B cell (primary cell): ENCODE measurements around the gene DOCK7.

Experiments
- CTCF ChIP-seq: fragments of 200-600 bp; IDR thresholded peaks from one replicate; pipeline ENCODE4 v1.8.0; 2022; ENCODE audit warnings: antibody characterized with exemption, mild to moderate bottlenecking
- EZH2 ChIP-seq: IDR thresholded peaks from 2 replicates; pipeline ENCODE4 v1.6.1; 2012; ENCODE audit warnings: borderline replicate concordance, low read depth, mild to moderate bottlenecking, moderate library complexity, low read length; ENCODE audit not compliant: insufficient read depth, poor library complexity, severe bottlenecking

- TF ChIP-seq CTCF: no peak
- no peak for TF ChIP-seq EZH2
These were observed 179.2 kb downstream of the DOCK7 start for GRCh38 chr1:62509028-62509427.
